ENCODE results near the gene ABLIM2. TPM values are rescaled to one million over a fixed set of nuclear protein-coding genes. Genes with fewer than 3 reads are reported as not detected.

The ABLIM2 gene
- total and polyA plus RNA-seq, 4 donors = 12.2 to 60.4 (median 43.1) TPM

GRCh38 chr4:8040607-8041006 is 118.0 kb downstream of the ABLIM2 start:
- Histone ChIP-seq H3K27ac (ENCODE audit: low read depth, low read length) (no peak overlapping the region), H3K27me3 (ENCODE audit: control insufficient read depth, insufficient read depth, low read length) (peaks cover 3% of the 10 kb centered on the region), H3K36me3 (ENCODE audit: control insufficient read depth, insufficient read depth, low read length) (peaks cover 26% of the 10 kb centered on the region), H3K4me1 (ENCODE audit: control insufficient read depth, insufficient read depth, low read length) (peaks cover 48% of the 10 kb centered on the region), H3K4me3 (ENCODE audit: low read depth, low read length) (no peak overlapping the region), H3K9me3 (ENCODE audit: control insufficient read depth, insufficient read depth, low read length) (no peaks in the 10 kb centered on the region)
- DNase-seq (ENCODE audit: low read depth in 4 of 6, low spot score in 6 of 6) = no peak
- 72% methylated on average over 7 of the region's 7 CpGs for WGBS (ENCODE audit: insufficient coverage)

DNA sequence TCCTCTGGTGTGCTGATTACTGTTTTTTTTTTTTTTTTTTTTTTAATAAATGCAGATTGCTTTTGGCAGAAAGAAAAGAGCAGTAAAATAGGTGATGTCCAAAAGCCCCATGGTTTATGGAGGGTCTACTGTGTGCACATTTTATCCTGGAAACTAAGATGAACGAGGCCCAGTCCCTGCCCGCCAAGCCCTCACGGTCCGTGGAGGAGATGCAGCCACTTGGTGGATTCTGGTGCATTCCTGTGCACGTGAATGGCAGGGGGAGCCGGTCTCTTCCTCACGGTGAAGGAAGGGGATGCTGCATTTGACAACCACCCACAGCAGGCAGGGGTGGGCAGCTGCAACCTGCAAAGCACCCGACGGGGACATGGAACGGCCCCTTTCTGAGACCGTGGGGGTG is 118.8 kb downstream of the ABLIM2 start:
- Histone ChIP-seq H3K4me3 (ENCODE audit: low read depth, low read length) (no peak overlapping the region), H3K4me1 (ENCODE audit: control insufficient read depth, insufficient read depth, low read length) (peaks cover 52% of the 10 kb centered on the region), H3K27me3 (ENCODE audit: control insufficient read depth, insufficient read depth, low read length) (no peaks in the 10 kb centered on the region), H3K9me3 (ENCODE audit: control insufficient read depth, insufficient read depth, low read length) (no peaks in the 10 kb centered on the region), H3K36me3 (ENCODE audit: control insufficient read depth, insufficient read depth, low read length) (peaks cover 31% of the 10 kb centered on the region), H3K27ac (ENCODE audit: low read depth, low read length) (no peak overlapping the region)
- DNase-seq (ENCODE audit: low read depth in 4 of 6, low spot score in 6 of 6) = peak in 1 of 6 donors; percentile 72
- WGBS (ENCODE audit: insufficient coverage) = 52% methylated on average over 11 of the region's 11 CpGs

- WGBS (ENCODE audit: insufficient coverage) = 0% methylated on average over 1 of the region's 6 CpGs
- H3K4me3 ChIP-seq (ENCODE audit: low read depth, low read length) = no peak overlapping the region
Measured at GRCh38 chr4:8039290-8039689, 119.3 kb downstream of the ABLIM2 start.

DNA sequence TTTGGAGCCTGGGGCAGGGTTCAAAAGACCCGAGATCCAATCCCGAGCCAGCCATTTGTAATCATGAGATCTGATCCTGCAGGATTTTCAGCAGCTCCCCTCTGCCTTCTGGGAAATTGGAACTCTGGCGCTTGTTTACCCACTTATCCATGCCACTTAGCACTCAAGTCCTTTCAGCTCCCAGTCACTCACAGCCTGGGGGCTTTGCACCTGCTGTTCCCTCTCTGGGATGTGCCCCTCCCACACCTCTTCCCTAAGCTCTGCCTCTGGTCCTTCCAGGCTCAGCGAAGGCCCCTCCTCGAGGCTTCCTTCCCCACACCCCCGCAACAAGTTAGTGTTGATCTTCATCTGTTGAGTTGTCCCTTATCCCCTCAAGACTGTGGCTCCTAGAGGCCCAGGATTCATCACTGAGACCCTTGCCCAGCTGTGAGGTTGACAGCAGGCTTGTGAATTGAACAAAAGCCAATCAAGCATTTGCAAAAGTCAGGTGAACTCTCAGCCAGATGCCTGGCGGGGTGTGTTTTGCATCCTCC is 119.8 kb downstream of the ABLIM2 start:
- DNase-seq (ENCODE audit: low read depth in 4 of 6, low spot score in 6 of 6) = no peak
- 64% methylated on average over 7 of the region's 7 CpGs for WGBS (ENCODE audit: insufficient coverage)
- no peak overlapping the region for H3K27ac ChIP-seq (ENCODE audit: low read depth, low read length)
- peaks cover 45% of the 10 kb centered on the region for H3K4me1 ChIP-seq (ENCODE audit: control insufficient read depth, insufficient read depth, low read length)
- no peaks in the 10 kb centered on the region for H3K9me3 ChIP-seq (ENCODE audit: control insufficient read depth, insufficient read depth, low read length)
- H3K4me3 ChIP-seq (ENCODE audit: low read depth, low read length) = no peak overlapping the region
- peaks cover 37% of the 10 kb centered on the region for H3K36me3 ChIP-seq (ENCODE audit: control insufficient read depth, insufficient read depth, low read length)
- no peaks in the 10 kb centered on the region for H3K27me3 ChIP-seq (ENCODE audit: control insufficient read depth, insufficient read depth, low read length)

More at GRCh38 chr4:8039290-8039689, 119.3 kb downstream of the ABLIM2 start:
- Histone ChIP-seq H3K27ac (ENCODE audit: low read depth, low read length) (no peak overlapping the region), H3K36me3 (ENCODE audit: control insufficient read depth, insufficient read depth, low read length) (peaks cover 35% of the 10 kb centered on the region), H3K27me3 (ENCODE audit: control insufficient read depth, insufficient read depth, low read length) (no peaks in the 10 kb centered on the region), H3K4me1 (ENCODE audit: control insufficient read depth, insufficient read depth, low read length) (peaks cover 50% of the 10 kb centered on the region), H3K9me3 (ENCODE audit: control insufficient read depth, insufficient read depth, low read length) (no peaks in the 10 kb centered on the region)
- peak in 5 of 6 donors; percentile 71 to 95 (median 79) for DNase-seq (ENCODE audit: low read depth in 4 of 6, low spot score in 6 of 6)

GRCh38 chr4:8038083-8038482 is 120.5 kb downstream of the ABLIM2 start:
- Histone ChIP-seq H3K9me3 (ENCODE audit: control insufficient read depth, insufficient read depth, low read length) (no peaks in the 10 kb centered on the region), H3K36me3 (ENCODE audit: control insufficient read depth, insufficient read depth, low read length) (peaks cover 39% of the 10 kb centered on the region), H3K4me3 (ENCODE audit: low read depth, low read length) (no peak overlapping the region), H3K27me3 (ENCODE audit: control insufficient read depth, insufficient read depth, low read length) (no peaks in the 10 kb centered on the region), H3K4me1 (ENCODE audit: control insufficient read depth, insufficient read depth, low read length) (peaks cover 43% of the 10 kb centered on the region), H3K27ac (ENCODE audit: low read depth, low read length) (no peak overlapping the region)
- DNase-seq (ENCODE audit: low read depth in 4 of 6, low spot score in 6 of 6) = no peak
- WGBS (ENCODE audit: insufficient coverage) = 86% methylated on average over 2 of the region's 2 CpGs

GRCh38 chr4:8037150-8037769 is 121.4 kb downstream of the ABLIM2 start:
- no peaks in the 10 kb centered on the region for H3K27me3 ChIP-seq (ENCODE audit: control insufficient read depth, insufficient read depth, low read length)
- no peak overlapping the region for H3K27ac ChIP-seq (ENCODE audit: low read depth, low read length)
- no peak for DNase-seq (ENCODE audit: low read depth in 4 of 6, low spot score in 6 of 6)
- 85% methylated on average over 7 of the region's 7 CpGs for WGBS (ENCODE audit: insufficient coverage)
- peaks cover 43% of the 10 kb centered on the region for H3K4me1 ChIP-seq (ENCODE audit: control insufficient read depth, insufficient read depth, low read length)
- peaks cover 42% of the 10 kb centered on the region for H3K36me3 ChIP-seq (ENCODE audit: control insufficient read depth, insufficient read depth, low read length)
- H3K4me3 ChIP-seq (ENCODE audit: low read depth, low read length) = no peak overlapping the region
- H3K9me3 ChIP-seq (ENCODE audit: control insufficient read depth, insufficient read depth, low read length) = no peaks in the 10 kb centered on the region

DNA sequence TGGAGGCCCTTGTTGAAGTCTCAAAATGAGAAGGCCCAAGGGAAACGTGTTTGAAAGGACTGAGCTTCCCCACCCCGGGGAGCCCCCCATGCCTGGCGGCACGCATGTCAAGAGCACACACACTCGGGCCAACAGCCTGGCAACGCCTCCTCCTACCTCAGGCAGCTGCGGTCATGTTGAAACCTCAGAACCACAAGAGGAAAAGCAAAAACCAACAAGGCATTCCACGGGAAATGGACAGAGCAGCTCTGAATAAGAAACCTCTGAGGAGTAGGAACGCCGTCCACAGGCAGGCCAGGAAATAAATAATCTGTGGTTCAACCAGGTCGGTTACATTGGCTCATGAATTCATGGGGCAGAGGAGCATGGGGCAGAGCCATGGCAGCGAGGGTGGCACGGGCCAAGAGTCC is 123.2 kb downstream of the ABLIM2 start:
- Histone ChIP-seq H3K4me1 (ENCODE audit: control insufficient read depth, insufficient read depth, low read length) (peaks cover 28% of the 10 kb centered on the region), H3K27ac (ENCODE audit: low read depth, low read length) (no peak overlapping the region), H3K4me3 (ENCODE audit: low read depth, low read length) (no peak overlapping the region), H3K27me3 (ENCODE audit: control insufficient read depth, insufficient read depth, low read length) (no peaks in the 10 kb centered on the region), H3K36me3 (ENCODE audit: control insufficient read depth, insufficient read depth, low read length) (peaks cover 52% of the 10 kb centered on the region), H3K9me3 (ENCODE audit: control insufficient read depth, insufficient read depth, low read length) (no peaks in the 10 kb centered on the region)
- WGBS (ENCODE audit: insufficient coverage) = 42% methylated on average over 10 of the region's 13 CpGs
- no peak for DNase-seq (ENCODE audit: low read depth in 4 of 6, low spot score in 6 of 6)

- Histone ChIP-seq H3K9me3 (ENCODE audit: control insufficient read depth, insufficient read depth, low read length) (no peaks in the 10 kb centered on the region), H3K36me3 (ENCODE audit: control insufficient read depth, insufficient read depth, low read length) (peaks cover 62% of the 10 kb centered on the region), H3K4me3 (ENCODE audit: low read depth, low read length) (no peak overlapping the region), H3K27ac (ENCODE audit: low read depth, low read length) (no peak overlapping the region), H3K4me1 (ENCODE audit: control insufficient read depth, insufficient read depth, low read length) (peaks cover 15% of the 10 kb centered on the region), H3K27me3 (ENCODE audit: control insufficient read depth, insufficient read depth, low read length) (no peaks in the 10 kb centered on the region)
- 88% methylated on average over 11 of the region's 11 CpGs for WGBS (ENCODE audit: insufficient coverage)
- no peak for DNase-seq (ENCODE audit: low read depth in 4 of 6, low spot score in 6 of 6)
Measured at GRCh38 chr4:8033829-8034528, 124.6 kb downstream of the ABLIM2 start.

DNA sequence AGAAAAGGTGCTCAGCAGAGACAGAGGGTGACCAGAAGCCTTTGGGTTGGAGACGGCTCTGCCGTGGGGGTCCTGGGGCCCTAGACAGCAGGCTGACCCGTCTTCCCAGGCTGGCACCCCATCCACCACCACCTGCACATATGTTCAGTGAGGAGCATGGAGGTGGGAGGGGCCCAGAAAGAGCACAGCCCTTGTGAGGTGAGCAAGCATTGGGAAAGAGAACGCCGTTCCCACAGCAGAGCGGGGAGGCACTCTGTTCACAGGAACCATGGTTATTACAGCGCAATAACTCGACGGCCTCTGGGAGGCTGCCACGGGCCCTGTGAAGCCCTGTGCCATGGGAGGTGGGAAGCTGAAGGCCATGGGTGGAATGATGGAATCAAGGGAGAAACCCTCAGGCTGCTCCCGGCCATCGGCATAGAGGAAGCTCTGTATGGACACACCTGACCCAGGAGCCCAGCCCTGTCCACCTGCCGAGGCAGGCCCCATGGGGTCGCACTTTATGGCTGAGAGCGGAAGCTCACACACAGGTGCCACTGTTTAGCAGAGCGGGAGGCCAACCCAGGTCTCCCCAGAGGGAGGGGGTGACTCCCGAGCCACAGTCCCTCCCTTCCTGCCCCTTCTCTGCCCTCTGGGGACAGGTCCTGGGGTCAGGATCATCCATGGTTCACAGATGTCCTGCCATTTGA is 125.4 kb downstream of the ABLIM2 start:
- peaks cover 62% of the 10 kb centered on the region for H3K36me3 ChIP-seq (ENCODE audit: control insufficient read depth, insufficient read depth, low read length)
- WGBS (ENCODE audit: insufficient coverage) = 90% methylated on average over 14 of the region's 17 CpGs
- no peak overlapping the region for H3K27ac ChIP-seq (ENCODE audit: low read depth, low read length)
- H3K9me3 ChIP-seq (ENCODE audit: control insufficient read depth, insufficient read depth, low read length) = no peaks in the 10 kb centered on the region
- no peak overlapping the region for H3K4me3 ChIP-seq (ENCODE audit: low read depth, low read length)
- no peak for DNase-seq (ENCODE audit: low read depth in 4 of 6, low spot score in 6 of 6)
- no peaks in the 10 kb centered on the region for H3K27me3 ChIP-seq (ENCODE audit: control insufficient read depth, insufficient read depth, low read length)
- H3K4me1 ChIP-seq (ENCODE audit: control insufficient read depth, insufficient read depth, low read length) = peaks cover 10% of the 10 kb centered on the region

Data from spinal cord (tissue), 10 donors.